Natural killer cell (primary cell): ENCODE measurements around the gene PANK4. TPM values are rescaled to one million over a fixed set of nuclear protein-coding genes. Genes with fewer than 3 reads are reported as not detected.

Experiments
- ATAC-seq, 3 donors: fragments of 150-1000 bp in 2 of 3; fragments of 200-7000 bp in 1 of 3; cut with Tn5 transposase; 1 replicate in 1 of 3; 2 replicates in 2 of 3; pipeline ENCODE4 v1.10.0; 2021; ENCODE audit warnings: mild to moderate bottlenecking in 2 of 3, moderate library complexity in 2 of 3
- DNase-seq, 2 donors: peaks; one replicate each; pipeline versions ENCODE4 v3.0.0 to v3.0.0-alpha.2; 2013 to 2021; ENCODE audit warnings: mixed read lengths in 1 of 2
- H3K27ac ChIP-seq: one replicate; pipeline ENCODE4 v1.5.1; 2013; ENCODE audit warnings: mild to moderate bottlenecking, low read length
- H3K27me3 ChIP-seq: one replicate; pipeline ENCODE4 v1.6.1; 2013; ENCODE audit warnings: low read length; ENCODE audit not compliant: control insufficient read depth, insufficient read depth
- H3K36me3 ChIP-seq: one replicate; pipeline ENCODE4 v1.6.1; 2013; ENCODE audit warnings: low read length; ENCODE audit not compliant: control insufficient read depth, insufficient read depth
- H3K4me1 ChIP-seq: one replicate; pipeline ENCODE4 v1.6.1; 2013; ENCODE audit warnings: low read length; ENCODE audit not compliant: control insufficient read depth, insufficient read depth
- H3K4me3 ChIP-seq: one replicate; pipeline ENCODE4 v1.5.1; 2013; ENCODE audit warnings: low read length
- H3K9me3 ChIP-seq: one replicate; pipeline ENCODE4 v1.6.1; 2013; ENCODE audit warnings: low read length; ENCODE audit not compliant: control insufficient read depth, insufficient read depth
- H3K27ac Mint-ChIP-seq, 2 donors: one replicate each; pipeline ENCODE4 v1.8.0; 2022; ENCODE audit warnings: mild to moderate bottlenecking in 2 of 2, mixed read lengths in 2 of 2, moderate library complexity in 1 of 2
- H3K27me3 Mint-ChIP-seq, 2 donors: one replicate each; pipeline ENCODE4 v1.8.0; 2022; ENCODE audit warnings: low read depth in 2 of 2, mixed read lengths in 2 of 2
- H3K36me3 Mint-ChIP-seq: one replicate; pipeline ENCODE4 v1.8.0; 2022; ENCODE audit warnings: mixed read lengths
- H3K4me1 Mint-ChIP-seq, 2 donors: one replicate each; pipeline ENCODE4 v1.8.0; 2022; ENCODE audit warnings: mixed read lengths in 2 of 2
- H3K4me3 Mint-ChIP-seq: one replicate; pipeline ENCODE4 v1.8.0; 2022; ENCODE audit warnings: mild to moderate bottlenecking, moderate library complexity, mixed read lengths
- H3K9me3 Mint-ChIP-seq, 2 donors: one replicate each; pipeline ENCODE4 v1.8.0; 2022; ENCODE audit warnings: mixed read lengths in 2 of 2
- CTCF ChIP-seq: fragments of 200-600 bp; IDR thresholded peaks from one replicate; pipeline ENCODE4 v1.8.0; 2022; ENCODE audit warnings: antibody characterized with exemption
- WGBS: methylation state at CpG from one replicate; pipeline ENCODE4 v1.1.7; 2013; ENCODE audit warnings: missing lambda C conversion rate; ENCODE audit not compliant: insufficient coverage; 5-methylcytosine and 5-hydroxymethylcytosine counted together
- intact Hi-C: fragments of 100-400 bp; cut with micrococcal nuclease; formaldehyde crosslinking; loops from one replicate; pipeline ENCODE4 v1.14.2; 2022
- total RNA-seq, 4 donors: library from RNA; stranded (reverse); fragments of 120-200 nt in 1 of 4; gene quantifications; one replicate each; pipeline versions ENCODE4 v1.2.3 to v1.2.4, GENCODE V29; 2013 to 2022

Gene PANK4
- total RNA-seq, 3 donors from 2014 or later (not counting 1 experiment from before 2014, with no cell fraction given): 48.2 to 75.7 (median 61.8) TPM

DNA sequence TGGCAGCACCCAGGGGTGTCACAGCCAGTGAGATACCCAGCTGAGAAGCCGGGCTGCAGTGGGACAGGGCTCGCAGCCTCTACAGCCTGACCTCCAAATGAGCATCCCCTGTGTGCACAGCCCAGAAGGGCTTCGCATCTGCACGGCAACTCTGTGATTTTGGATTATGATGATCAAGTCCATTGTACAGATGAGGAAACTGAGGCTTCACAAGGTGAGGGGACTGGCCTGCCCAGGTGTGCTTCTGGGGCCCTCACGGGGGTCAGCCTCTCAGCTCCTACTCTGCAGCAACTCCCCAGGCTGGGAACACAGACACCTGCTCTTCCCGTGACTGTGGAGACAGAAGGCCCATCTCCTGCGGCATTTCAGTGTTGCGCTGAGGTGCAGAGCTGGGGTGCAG lies 12.5 kb upstream of the PANK4 start:
- no peaks in the 10 kb centered on the region for H3K9me3 Mint-ChIP-seq
- no peak overlapping the region for H3K27ac Mint-ChIP-seq
- no peaks in the 10 kb centered on the region for H3K9me3 ChIP-seq
- H3K4me1 ChIP-seq: peaks cover 31% of the 10 kb centered on the region
- no peaks in the 10 kb centered on the region for H3K36me3 Mint-ChIP-seq
- no peak for DNase-seq
- WGBS: 83% methylated on average over 8 of the region's 8 CpGs
- peaks cover 0 to 3% of the 10 kb centered on the region in 2 donors for H3K27me3 Mint-ChIP-seq
- no peaks in the 10 kb centered on the region for H3K36me3 ChIP-seq
- no peak for TF ChIP-seq CTCF
- no peak for ATAC-seq
- no peak overlapping the region for H3K27ac ChIP-seq
- peaks cover 0 to 2% of the 10 kb centered on the region in 2 donors for H3K4me1 Mint-ChIP-seq
- H3K4me3 Mint-ChIP-seq: no peak overlapping the region
- H3K27me3 ChIP-seq: no peaks in the 10 kb centered on the region
- no peak overlapping the region for H3K4me3 ChIP-seq
- intact Hi-C loops: no loop called here

DNA sequence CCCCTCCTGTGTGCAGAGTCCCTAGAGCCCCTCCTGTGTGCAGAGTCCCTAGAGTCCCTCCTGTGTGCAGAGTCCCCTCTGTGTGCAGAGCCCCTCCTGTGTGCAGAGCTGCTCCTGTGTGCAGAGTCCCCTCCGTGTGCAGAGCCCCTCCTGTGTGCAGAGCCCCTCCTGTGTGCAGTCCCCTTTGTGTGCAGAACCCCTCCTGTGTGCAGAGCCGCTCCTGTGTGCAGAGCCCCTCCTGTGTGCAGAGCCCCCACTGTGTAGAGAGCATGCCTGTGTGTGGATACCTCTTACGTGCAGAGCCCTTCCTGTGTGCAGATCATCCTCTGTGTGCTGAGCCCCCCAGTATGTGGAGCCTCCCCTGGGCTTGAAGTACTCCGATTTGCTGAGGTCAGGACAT lies 12.0 kb upstream of the PANK4 start:
- WGBS: 77% methylated on average over 4 of the region's 4 CpGs
- Histone ChIP-seq H3K4me3 (no peak overlapping the region), H3K27ac (no peak overlapping the region), H3K27me3 (peaks cover under 1% of the 10 kb centered on the region), H3K36me3 (no peaks in the 10 kb centered on the region), H3K9me3 (no peaks in the 10 kb centered on the region), H3K4me1 (peaks cover 26% of the 10 kb centered on the region)
- Mint-ChIP-seq H3K4me1 (no peaks in the 10 kb centered on the region), H3K27me3 (peaks cover 0 to 3% of the 10 kb centered on the region in 2 donors), H3K9me3 (no peaks in the 10 kb centered on the region), H3K36me3 (no peaks in the 10 kb centered on the region), H3K27ac (no peak overlapping the region), H3K4me3 (no peak overlapping the region)
- intact Hi-C loops: no loop called here
- no peak for ATAC-seq
- TF ChIP-seq CTCF: no peak
- DNase-seq: no peak

GRCh38 chr1:2537784-2538115 lies 11.4 kb upstream of the PANK4 start:
- H3K9me3 Mint-ChIP-seq: no peaks in the 10 kb centered on the region
- H3K4me1 Mint-ChIP-seq: no peaks in the 10 kb centered on the region
- H3K27me3 Mint-ChIP-seq: peaks cover 0 to 5% of the 10 kb centered on the region in 2 donors
- ATAC-seq: no peak
- intact Hi-C loops: no loop called here
- Histone ChIP-seq H3K9me3 (no peaks in the 10 kb centered on the region), H3K4me3 (no peak overlapping the region), H3K27ac (no peak overlapping the region), H3K4me1 (peaks cover 21% of the 10 kb centered on the region), H3K36me3 (no peaks in the 10 kb centered on the region), H3K27me3 (peaks cover 5% of the 10 kb centered on the region)
- no peak for DNase-seq
- TF ChIP-seq CTCF: no peak
- no peak overlapping the region for H3K27ac Mint-ChIP-seq
- 85% methylated on average over 9 of the region's 9 CpGs for WGBS
- no peaks in the 10 kb centered on the region for H3K36me3 Mint-ChIP-seq
- no peak overlapping the region for H3K4me3 Mint-ChIP-seq

DNA sequence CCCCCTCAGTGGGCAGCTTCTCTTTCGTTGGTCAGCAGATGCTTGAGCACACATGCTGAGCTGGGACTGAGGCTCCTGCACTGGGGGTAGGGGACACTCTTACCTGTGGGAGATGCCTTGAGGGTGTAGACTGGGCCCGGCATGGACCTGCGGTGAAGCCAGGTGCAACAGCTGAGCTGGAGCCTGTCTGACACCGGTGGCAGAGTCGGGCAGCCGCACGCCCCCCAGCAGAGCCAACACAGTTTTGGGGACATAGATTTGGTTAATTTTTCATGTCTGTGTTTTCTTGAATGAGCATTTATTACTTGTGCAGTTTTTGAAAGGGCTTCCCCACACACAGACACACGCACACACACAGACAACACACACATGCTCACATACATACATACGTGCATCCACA lies 9.6 kb upstream of the PANK4 start:
- no peaks in the 10 kb centered on the region for H3K9me3 Mint-ChIP-seq
- peaks cover 0 to 9% of the 10 kb centered on the region in 2 donors for H3K27me3 Mint-ChIP-seq
- no peaks in the 10 kb centered on the region for H3K36me3 Mint-ChIP-seq
- no peak overlapping the region for H3K27ac Mint-ChIP-seq
- intact Hi-C loops: no loop called here
- H3K36me3 ChIP-seq: no peaks in the 10 kb centered on the region
- no peaks in the 10 kb centered on the region for H3K9me3 ChIP-seq
- H3K27me3 ChIP-seq: peaks cover 19% of the 10 kb centered on the region
- H3K27ac ChIP-seq: no peak overlapping the region
- H3K4me1 Mint-ChIP-seq: no peaks in the 10 kb centered on the region
- DNase-seq (no peak), ATAC-seq (no peak)
- H3K4me3 ChIP-seq: no peak overlapping the region
- H3K4me1 ChIP-seq: peaks cover 11% of the 10 kb centered on the region
- TF ChIP-seq CTCF: no peak
- 92% methylated on average over 7 of the region's 9 CpGs for WGBS
- H3K4me3 Mint-ChIP-seq: no peak overlapping the region
